SK-N-MC (cell line): ENCODE measurements around the gene CABP2.

Source experiments
- EZH2 ChIP-seq: fragments of 200-600 bp; sonication (generic); IDR thresholded peaks from one replicate; pipeline ENCODE4 v1.6.1; 2017; ENCODE audit warnings: antibody characterized with exemption
- POLR2AphosphoS5 ChIP-seq: IDR thresholded peaks from 2 replicates; pipeline ENCODE4 v1.6.1; 2012; ENCODE audit warnings: mild to moderate bottlenecking, low read depth, low read length, borderline replicate concordance

DNA sequence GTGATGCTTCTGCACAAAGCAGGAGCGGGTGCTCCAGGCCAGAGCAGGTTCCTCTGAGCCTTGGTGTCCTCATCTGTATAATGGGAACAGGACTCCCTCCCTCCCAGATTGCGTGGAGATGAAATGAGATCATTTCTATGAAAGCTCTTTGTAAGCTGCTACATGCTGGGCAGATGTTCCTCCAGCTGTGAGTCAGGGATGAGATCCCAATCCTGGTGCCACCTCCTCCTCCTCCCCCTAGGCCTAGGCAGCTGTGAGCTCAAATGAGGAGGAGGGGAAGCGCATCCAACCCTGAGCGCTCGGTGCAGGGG, 7.0 kb upstream of the CABP2 start:
- TF ChIP-seq POLR2AphosphoS5 (no peak), EZH2 (no peak)
